WTC11 (cell line): ENCODE measurements around the gene SMIM20. TPM values are rescaled to one million over a fixed set of nuclear protein-coding genes. Genes with fewer than 3 reads are reported as not detected.
A peak's percentile ranks its signal among the peaks of the same experiment; 100 is the strongest.

Source experiments
- ATAC-seq: fragments of 200-7000 bp; cut with Tn5 transposase; 2 replicates; pipeline ENCODE4 v1.10.0; 2021; ENCODE audit warnings: mild to moderate bottlenecking, moderate library complexity
- CTCF ChIA-PET: fragments of 300-600 bp; sonication (Branson Sonifier 250); formaldehyde crosslinking; loops from one replicate; lab custom pipeline; 2021; ENCODE audit warnings: antibody characterized with exemption; lab: Charles Lee
- POLR2A ChIA-PET: fragments of 350-600 bp; sonication (Branson Sonifier 250); formaldehyde crosslinking; loops from one replicate; lab custom pipeline; 2021; ENCODE audit warnings: antibody characterized with exemption; lab: Charles Lee
- DNase-seq: peaks from one replicate; pipeline ENCODE4 v3.0.0; 2021; ENCODE audit warnings: low spot score
- H3K27ac Mint-ChIP-seq: 2 replicates; pipeline ENCODE4 v1.8.0; 2021; ENCODE audit warnings: mixed read lengths
- H3K27me3 Mint-ChIP-seq: 2 replicates; pipeline ENCODE4 v1.8.0; 2021; ENCODE audit warnings: low read depth, mild to moderate bottlenecking, moderate library complexity, mixed read lengths
- H3K36me3 Mint-ChIP-seq: 2 replicates; pipeline ENCODE4 v1.8.0; 2021; ENCODE audit warnings: mixed read lengths
- H3K4me1 Mint-ChIP-seq: 2 replicates; pipeline ENCODE4 v1.8.0; 2022; ENCODE audit warnings: mixed read lengths
- H3K4me3 Mint-ChIP-seq: 2 replicates; pipeline ENCODE4 v1.8.0; 2021; ENCODE audit warnings: mild to moderate bottlenecking, moderate library complexity, mixed read lengths
- H3K9me3 Mint-ChIP-seq: 2 replicates; pipeline ENCODE4 v1.8.0; 2021; ENCODE audit warnings: mixed read lengths
- AFF4 ChIP-seq: sonication (generic); formaldehyde crosslinking; IDR thresholded peaks from 2 replicates; pipeline ENCODE4 v1.8.1; 2023; ENCODE audit warnings: mild to moderate bottlenecking, missing genetic modification reagents, borderline replicate concordance
- ATF1 ChIP-seq: sonication (generic); formaldehyde crosslinking; IDR thresholded peaks from 2 replicates; pipeline ENCODE4 v1.8.1; 2023; ENCODE audit warnings: mild to moderate bottlenecking, moderate library complexity, missing genetic modification reagents
- CTCF ChIP-seq: fragments of 200-600 bp; IDR thresholded peaks from 2 replicates; pipeline ENCODE4 v1.8.0; 2022; ENCODE audit warnings: antibody characterized with exemption
- E2F4 ChIP-seq: sonication (generic); formaldehyde crosslinking; IDR thresholded peaks from 2 replicates; pipeline ENCODE4 v1.8.1; 2022; ENCODE audit warnings: low read depth, mild to moderate bottlenecking, moderate library complexity, missing genetic modification reagents, borderline replicate concordance
- E2F5 ChIP-seq: sonication (generic); formaldehyde crosslinking; IDR thresholded peaks from 2 replicates; pipeline ENCODE4 v1.8.1; 2022; ENCODE audit warnings: mild to moderate bottlenecking, moderate library complexity, missing genetic modification reagents
- ESRRA ChIP-seq: sonication (generic); formaldehyde crosslinking; IDR thresholded peaks from 2 replicates; pipeline ENCODE4 v1.8.1; 2022; ENCODE audit warnings: mild to moderate bottlenecking, missing genetic modification reagents, borderline replicate concordance
- FOXP1 ChIP-seq: sonication (generic); formaldehyde crosslinking; IDR thresholded peaks from 2 replicates; pipeline ENCODE4 v1.8.0; 2022; ENCODE audit warnings: missing genetic modification reagents, mild to moderate bottlenecking, moderate library complexity, borderline replicate concordance
- GRHL2 ChIP-seq: fragments of 250-450 bp; sonication (Bioruptor Pico); IDR thresholded peaks from 2 replicates; pipeline ENCODE4 v1.8.0; 2022; ENCODE audit warnings: mild to moderate bottlenecking, moderate library complexity; ENCODE audit not compliant: insufficient replicate concordance, severe bottlenecking
- HMGA2 ChIP-seq: fragments of 250-450 bp; sonication (Bioruptor Pico); IDR thresholded peaks from 2 replicates; pipeline ENCODE4 v1.4.0; 2021; ENCODE audit warnings: mild to moderate bottlenecking, moderate library complexity
- JAZF1 ChIP-seq: fragments of 250-450 bp; sonication (Bioruptor Pico); IDR thresholded peaks from 2 replicates; pipeline ENCODE4 v1.9.0; 2021; ENCODE audit warnings: moderate library complexity, mild to moderate bottlenecking, inconsistent platforms
- JUN ChIP-seq: sonication (generic); formaldehyde crosslinking; IDR thresholded peaks from 2 replicates; pipeline ENCODE4 v1.8.0; 2023; ENCODE audit warnings: mild to moderate bottlenecking, missing genetic modification reagents
- MXD4 ChIP-seq: fragments of 250-450 bp; sonication (Bioruptor Pico); IDR thresholded peaks from 2 replicates; pipeline ENCODE4 v1.8.0; 2021; ENCODE audit warnings: mild to moderate bottlenecking, moderate library complexity, borderline replicate concordance
- NFE2L1 ChIP-seq: sonication (generic); formaldehyde crosslinking; IDR thresholded peaks from 2 replicates; pipeline ENCODE4 v1.8.1; 2023; ENCODE audit warnings: missing genetic modification reagents
- NFYB ChIP-seq: sonication (generic); formaldehyde crosslinking; conservative IDR thresholded peaks from 2 replicates; pipeline ENCODE4 v1.8.0; 2022; ENCODE audit warnings: low read depth, missing genetic modification reagents
- PRRX2 ChIP-seq: fragments of 250-450 bp; sonication (Bioruptor Pico); IDR thresholded peaks from 2 replicates; pipeline ENCODE4 v1.8.0; 2021; ENCODE audit warnings: mild to moderate bottlenecking
- RELA ChIP-seq: sonication (generic); formaldehyde crosslinking; IDR thresholded peaks from 2 replicates; pipeline ENCODE4 v1.8.1; 2022; ENCODE audit warnings: missing genetic modification reagents, mild to moderate bottlenecking, borderline replicate concordance
- ZNF138 ChIP-seq: sonication (generic); formaldehyde crosslinking; conservative IDR thresholded peaks from 2 replicates; pipeline ENCODE4 v1.8.1; 2022; ENCODE audit warnings: mild to moderate bottlenecking, moderate library complexity, missing genetic modification reagents
- ZNF219 ChIP-seq: sonication (generic); formaldehyde crosslinking; IDR thresholded peaks from 2 replicates; pipeline ENCODE4 v1.8.0; 2023; ENCODE audit warnings: missing genetic modification reagents, mild to moderate bottlenecking, borderline replicate concordance
- ZNF425 ChIP-seq: fragments of 250-450 bp; sonication (Bioruptor Pico); conservative IDR thresholded peaks from 2 replicates; pipeline ENCODE4 v1.9.0; 2021; ENCODE audit warnings: mild to moderate bottlenecking
- ZNF512 ChIP-seq: sonication (generic); formaldehyde crosslinking; IDR thresholded peaks from 2 replicates; pipeline ENCODE4 v1.8.1; 2022; ENCODE audit warnings: missing genetic modification reagents, borderline replicate concordance
- total RNA-seq: library from RNA; stranded (reverse); gene quantifications from 3 replicates; pipeline ENCODE4 v1.2.3, GENCODE V29; 2021

Gene SMIM20
- total RNA-seq, 1 experiment from 2014 or later: 39.4 TPM

GRCh38 chr4:25965629-25966028 is 51.6 kb downstream of the SMIM20 start:
- DNase-seq: no peak
- H3K27ac Mint-ChIP-seq: no peak overlapping the region
- H3K4me1 Mint-ChIP-seq: peaks cover 18% of the 10 kb centered on the region
- peak; percentile 69 for ATAC-seq
- ChIA-PET POLR2A (no interaction called here), CTCF (no interaction called here)
- H3K9me3 Mint-ChIP-seq: 0 out of 2 replicates have a peak, but pooled peaks cover 3% of the 10 kb centered on the region
- TF ChIP-seq JUN (CRISPR knock-in tag) (no peak), ZNF219 (no peak), NFYB (CRISPR knock-in tag) (no peak), ZNF138 (CRISPR knock-in tag) (no peak), FOXP1 (CRISPR knock-in tag) (no peak), GRHL2 (CRISPR knock-in tag) (no peak), RELA (no peak), AFF4 (CRISPR knock-in tag) (no peak), JAZF1 (CRISPR knock-in tag) (no peak), ZNF512 (CRISPR knock-in tag) (no peak), E2F4 (CRISPR knock-in tag) (no peak), ZNF425 (CRISPR knock-in tag) (no peak), PRRX2 (CRISPR knock-in tag) (no peak), ATF1 (CRISPR knock-in tag) (no peak), ESRRA (no peak), HMGA2 (no peak), NFE2L1 (CRISPR knock-in tag) (no peak), CTCF (no peak), MXD4 (CRISPR knock-in tag) (no peak), E2F5 (CRISPR knock-in tag) (no peak)
- H3K4me3 Mint-ChIP-seq: no peak overlapping the region
- no peaks in the 10 kb centered on the region for H3K36me3 Mint-ChIP-seq
- no peaks in the 10 kb centered on the region; the same call in 1 of the 2 replicates for H3K27me3 Mint-ChIP-seq
